ENCODE measurements around the gene FRMPD1.

- no peak for TF ChIP-seq CTCF (IDR thresholded peaks at IDR 0.05; ENCODE audit: low read length)
- TF ChIP-seq EZH2 (IDR thresholded peaks at IDR 0.05; ENCODE audit: borderline replicate concordance, low read length): no peak
These were observed 29.1 kb downstream of the FRMPD1 start for GRCh38 chr9:37679649-37680402.

Data from OCI-LY1 (cell line).